GM04503 (cell line): Measurements from ENCODE around the gene ZIC2.

ENCODE experiments used
- DNase-seq: peaks from one replicate; pipeline ENCODE4 v3.0.0-alpha.2; 2012; ENCODE audit warnings: low read depth

Gene ZIC2

DNA sequence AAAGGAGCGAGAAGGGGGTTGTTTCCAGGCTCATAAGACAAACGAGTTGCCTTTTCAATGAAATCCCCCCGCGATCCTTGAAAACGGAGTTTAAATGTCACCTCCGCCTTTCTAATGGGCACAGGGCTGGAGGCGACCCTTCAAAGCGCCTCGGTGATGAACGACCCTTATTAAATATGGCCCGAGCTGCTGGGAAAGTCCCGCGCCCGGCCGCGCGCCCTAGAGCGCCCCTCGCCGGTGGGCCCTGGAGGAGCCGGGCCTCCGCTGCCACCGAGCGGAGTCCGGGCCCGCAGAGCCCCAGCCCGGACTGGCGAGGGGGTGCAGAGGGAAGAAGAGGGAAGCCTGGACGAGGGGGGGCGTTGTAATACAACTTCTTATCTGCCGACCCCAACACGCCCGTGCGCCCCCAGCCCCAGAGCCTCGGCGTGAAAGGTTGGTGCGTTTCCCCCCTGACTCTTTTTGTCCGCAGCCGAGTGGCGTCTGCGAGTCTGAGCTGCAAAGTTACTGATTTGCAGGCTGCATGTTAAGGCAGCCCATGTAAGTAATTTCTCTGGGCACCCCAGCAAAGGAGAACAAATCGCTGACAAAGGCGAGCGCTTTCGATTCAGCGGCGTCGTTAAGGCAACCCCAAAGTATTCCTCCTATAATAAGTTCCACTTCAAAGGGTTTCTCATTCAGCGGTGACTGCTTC lies 21.9 kb upstream of the ZIC2 start:
- DNase-seq, result no peak

DNA sequence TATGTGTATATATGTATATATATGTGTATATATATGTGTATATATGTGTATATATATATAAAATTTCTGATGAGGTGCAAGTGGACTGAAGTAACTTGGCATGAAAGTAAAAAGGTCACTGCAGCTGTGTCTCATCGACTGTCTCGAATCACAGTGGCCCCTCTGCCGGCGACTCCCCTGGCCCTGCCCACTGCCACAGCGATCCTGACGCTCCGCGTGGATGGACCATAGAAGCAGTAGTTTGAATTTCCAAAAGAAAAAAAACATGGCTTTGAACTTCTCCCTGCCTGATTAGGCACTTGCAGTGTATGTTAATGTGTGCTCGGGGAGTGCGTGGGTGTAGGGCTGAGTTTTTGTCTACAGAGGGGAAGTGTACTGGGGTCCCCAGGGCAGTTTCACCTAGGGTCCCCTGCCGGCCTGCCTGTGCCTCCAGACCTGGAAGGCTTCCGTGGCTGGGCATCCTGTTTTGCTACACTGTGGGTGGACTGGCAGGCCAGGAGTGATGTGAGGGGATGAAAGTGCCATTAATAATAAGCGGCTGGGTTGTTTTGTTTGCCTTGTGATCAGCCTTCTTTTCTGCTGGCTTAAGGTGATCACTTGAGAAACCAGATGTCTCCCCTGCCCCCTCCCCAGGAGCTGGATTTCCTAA lies 20.8 kb upstream of the ZIC2 start:
- no peak for DNase-seq

DNA sequence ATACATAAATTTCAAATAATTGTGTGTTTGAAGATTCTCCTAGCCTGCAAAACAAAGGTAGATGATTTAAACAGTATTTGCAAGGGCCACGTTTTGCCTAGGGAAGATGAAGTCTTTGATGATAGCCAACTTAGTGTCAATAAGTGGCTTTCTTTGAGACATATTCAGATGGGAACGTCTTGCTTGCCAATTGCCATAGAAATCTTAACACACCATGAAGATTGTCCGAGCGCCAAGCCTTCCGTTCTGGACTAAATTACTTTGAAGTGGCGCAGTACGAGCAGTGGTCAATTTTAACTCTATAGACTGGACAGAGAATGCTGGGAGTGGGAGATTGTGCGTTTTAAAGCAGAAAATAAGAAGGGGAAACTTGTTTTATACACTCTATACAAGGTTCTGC lies 19.9 kb upstream of the ZIC2 start:
- DNase-seq, result no peak

DNA sequence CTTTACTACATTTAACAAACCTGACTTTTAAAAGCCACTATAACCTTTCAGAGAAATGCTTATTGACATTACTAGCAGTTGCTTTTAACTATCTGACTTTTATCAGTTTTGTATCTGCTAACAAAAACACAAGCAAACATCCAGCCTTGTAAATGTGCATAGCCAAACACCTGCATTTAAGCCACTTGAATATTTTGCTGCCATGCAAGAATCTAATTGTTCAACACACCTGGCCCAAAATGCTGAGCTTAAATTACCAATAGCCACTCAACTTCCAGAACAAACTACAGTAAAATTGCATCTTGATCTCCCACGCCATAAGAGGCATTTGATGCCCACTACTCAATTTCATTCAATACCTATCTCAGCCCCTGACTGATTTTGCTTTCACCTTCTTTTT lies 19.3 kb upstream of the ZIC2 start:
- no peak for DNase-seq

DNA sequence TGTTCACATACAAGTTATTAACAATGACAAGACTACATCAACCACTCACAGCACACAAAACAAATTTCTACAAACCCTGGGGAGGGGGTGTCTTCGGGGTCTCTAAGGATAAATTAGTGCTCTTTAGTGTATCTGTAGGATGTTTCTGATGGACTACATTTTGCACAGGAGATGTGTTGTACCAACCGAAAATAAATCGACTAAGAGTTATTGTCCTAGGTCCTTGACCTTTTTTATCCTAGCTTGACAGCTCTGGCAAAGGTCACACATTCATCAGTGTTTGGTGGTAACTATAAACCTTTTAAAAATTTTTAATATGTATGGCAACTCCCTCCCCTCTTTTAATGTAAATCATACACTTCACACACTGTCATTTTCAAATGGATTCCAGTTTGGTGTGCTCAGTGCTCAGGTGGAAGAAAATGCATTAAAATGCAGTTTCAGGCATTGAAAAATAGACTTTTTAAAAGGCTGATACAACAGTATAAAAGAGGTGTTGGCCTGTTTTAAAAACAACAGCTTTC lies 17.7 kb upstream of the ZIC2 start:
- DNase-seq, result no peak

DNA sequence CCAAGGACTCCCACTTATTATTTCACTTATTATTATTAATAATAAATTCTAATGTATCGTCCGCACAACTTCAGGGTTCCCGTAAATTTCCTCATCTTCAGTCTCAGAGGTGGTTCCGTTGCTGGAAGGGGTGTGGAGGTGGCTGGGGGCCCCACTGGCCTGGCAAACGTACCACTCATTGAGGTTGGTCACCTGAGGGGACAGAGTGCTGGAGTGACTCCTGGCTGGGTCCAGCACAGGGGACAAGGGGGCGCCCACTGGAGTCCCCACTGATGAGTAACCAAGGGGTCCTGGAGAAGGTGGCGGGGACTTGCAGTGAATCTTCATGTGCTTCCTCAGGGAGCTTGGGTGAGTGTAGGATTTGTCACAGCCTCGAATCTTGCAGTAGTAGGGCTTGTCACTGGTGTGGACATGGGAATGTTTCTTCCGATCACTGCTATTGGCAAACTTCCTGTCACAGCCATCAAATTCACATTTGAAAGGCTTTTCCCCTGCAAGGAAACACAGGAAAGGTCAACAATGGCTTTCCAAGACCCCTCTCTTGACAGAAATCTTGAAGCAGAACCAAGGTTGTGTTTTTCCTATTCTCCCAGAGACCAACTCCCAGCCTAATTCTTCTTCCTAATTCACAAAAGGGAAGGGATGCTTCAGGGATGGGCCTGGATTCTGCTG lies 16.1 kb upstream of the ZIC2 start:
- no peak for DNase-seq

DNA sequence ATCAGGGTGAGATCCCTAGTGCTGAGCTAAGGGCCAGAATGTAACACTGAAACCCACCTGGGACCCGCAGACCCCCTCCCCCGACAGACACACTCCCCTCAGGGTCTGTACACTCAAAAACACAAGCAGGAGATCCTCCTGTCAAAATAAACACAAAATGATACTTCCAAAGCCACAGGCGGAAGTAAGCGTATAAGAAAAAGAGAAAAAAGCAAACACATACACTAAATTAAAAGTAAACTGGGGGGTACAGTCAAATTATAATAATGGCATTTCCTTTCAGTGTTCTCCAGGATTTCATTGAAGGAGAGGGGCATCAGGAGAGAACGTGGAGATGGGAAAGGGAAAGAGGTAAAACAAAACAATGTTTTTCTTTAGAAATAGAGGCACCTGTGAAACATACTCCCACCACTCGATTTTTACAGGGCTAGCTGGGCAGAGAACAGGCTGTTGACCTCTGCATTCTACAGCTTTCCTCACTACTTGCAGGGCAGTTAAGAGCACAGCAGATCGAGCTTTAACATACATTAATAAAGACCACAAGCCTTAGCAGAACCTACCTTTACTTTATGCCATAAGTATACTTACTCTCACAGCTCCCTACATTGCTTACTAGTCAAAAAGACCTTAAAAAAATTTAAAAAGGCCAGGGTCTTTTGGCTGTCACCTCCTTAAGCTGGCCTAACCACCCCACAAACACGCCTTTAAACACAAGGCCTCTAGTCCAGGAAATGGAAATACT lies 15.3 kb upstream of the ZIC2 start:
- no peak for DNase-seq

DNA sequence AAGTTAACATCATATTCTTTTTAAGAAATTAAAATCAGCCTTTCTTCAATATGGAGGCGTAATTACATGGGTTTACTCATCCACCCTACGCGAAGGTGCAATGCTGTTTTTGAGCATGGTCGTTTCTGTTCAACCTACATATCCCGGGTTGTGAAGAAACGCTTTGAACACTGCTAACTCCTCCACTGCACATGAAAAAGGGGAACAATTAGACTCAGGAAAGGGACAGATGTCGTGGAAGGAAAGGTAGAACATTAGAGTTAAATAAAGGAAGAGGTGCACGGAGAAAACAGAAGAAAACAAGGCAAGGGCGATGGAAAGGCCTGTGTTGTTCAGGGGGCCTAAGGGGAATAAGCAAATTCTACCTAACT lies 14.1 kb upstream of the ZIC2 start:
- DNase-seq, result no peak

DNA sequence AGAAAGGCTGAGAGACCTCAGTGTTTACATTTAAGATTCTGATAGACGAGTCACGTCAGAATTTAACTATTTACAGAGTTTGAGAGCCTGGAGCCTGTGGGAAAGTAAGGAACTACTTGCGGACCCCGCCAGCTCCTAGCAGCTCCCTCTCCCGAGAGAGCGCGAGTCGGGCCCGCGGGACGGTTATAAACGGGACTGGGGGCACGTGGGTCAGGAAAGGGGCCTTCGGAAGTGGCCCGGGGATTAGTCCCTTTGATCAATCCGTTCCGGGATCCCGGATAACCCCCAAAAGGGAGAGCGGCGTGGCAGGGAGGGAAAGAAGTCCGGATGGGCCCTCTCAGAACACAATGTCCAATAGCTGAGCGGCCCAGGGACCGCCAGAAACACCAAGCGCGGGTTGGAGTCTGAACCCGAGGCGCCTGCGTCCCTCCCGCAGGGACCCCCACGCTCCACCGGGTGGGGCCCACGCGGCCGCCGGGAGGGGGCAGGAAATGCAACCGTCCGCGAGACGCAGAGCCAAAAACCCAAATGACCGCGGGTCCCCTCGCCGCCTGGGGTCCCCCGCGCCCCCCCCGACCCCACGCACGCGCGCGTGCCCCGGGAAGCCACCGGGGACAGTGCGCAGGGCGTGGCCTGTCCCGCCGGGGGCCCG lies 13.6 kb upstream of the ZIC2 start:
- no peak for DNase-seq

DNA sequence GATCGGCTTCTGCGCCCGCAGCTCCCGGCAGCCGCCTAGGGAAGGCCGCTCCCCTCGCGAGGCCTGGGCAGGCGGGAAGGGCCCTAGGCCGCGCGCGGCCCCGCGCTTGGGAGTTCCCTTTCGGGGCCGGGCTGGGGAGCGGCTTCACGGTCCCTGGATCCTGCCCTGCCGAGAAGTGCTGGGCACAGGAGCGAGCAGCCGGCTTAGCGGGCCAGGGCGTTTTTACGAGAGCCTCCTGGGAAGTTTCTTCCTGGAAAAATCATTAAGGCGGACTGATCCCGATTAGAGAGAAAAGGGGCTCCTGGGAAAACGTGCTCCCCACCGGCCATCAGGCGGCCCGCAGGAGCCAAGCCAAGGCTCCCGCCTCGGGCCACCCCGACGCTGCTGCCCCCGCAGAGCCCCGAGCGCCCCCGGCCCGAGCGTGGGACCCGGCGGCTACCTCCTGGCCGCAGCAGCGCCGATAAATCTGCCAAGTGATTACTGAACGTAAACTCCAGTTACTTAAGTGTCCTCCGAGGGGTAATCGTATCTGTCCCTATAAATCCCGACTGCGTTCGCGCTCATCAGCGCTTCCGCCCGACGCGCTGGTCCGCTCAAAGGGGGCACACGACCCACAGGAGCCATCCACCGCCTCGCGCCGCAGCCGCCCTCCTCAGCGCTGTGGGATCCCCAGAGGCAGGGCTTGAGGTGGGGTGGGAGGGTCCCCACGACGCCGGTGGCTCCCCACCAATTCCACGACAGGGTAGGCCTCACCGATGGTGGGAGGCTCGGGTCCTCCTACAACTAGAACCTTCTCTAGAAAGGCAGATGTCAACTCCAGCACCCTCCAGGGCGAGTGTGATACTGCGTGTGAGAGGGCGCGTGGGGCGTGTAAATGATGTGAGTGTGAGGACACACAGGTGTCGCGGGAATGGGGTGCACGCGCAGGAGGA lies 12.8 kb upstream of the ZIC2 start:
- DNase-seq, result no peak

DNA sequence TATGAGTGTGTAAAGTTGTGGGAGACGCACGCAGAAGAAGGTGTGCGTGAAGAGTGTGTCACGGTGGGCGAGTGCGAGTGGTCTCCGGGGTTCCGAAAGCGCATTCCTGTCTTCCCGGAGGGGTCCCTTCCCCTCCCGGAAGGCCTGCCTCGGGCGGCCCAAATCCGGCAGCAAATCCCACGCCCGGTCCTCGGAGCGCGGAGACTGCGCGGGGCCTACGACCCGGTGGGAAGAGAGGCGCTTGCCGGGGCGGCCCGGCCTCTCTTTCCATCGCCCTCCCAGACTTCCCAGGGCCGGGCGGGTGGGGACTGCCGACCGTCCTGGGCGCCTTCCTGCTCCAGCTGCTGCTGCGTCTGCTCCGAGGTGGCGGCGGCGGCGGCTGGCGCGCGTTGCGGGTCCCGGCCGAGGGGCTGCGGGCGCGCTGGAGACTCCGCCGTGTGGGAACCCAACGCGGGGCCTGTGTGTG lies 12.1 kb upstream of the ZIC2 start:
- no peak for DNase-seq

DNA sequence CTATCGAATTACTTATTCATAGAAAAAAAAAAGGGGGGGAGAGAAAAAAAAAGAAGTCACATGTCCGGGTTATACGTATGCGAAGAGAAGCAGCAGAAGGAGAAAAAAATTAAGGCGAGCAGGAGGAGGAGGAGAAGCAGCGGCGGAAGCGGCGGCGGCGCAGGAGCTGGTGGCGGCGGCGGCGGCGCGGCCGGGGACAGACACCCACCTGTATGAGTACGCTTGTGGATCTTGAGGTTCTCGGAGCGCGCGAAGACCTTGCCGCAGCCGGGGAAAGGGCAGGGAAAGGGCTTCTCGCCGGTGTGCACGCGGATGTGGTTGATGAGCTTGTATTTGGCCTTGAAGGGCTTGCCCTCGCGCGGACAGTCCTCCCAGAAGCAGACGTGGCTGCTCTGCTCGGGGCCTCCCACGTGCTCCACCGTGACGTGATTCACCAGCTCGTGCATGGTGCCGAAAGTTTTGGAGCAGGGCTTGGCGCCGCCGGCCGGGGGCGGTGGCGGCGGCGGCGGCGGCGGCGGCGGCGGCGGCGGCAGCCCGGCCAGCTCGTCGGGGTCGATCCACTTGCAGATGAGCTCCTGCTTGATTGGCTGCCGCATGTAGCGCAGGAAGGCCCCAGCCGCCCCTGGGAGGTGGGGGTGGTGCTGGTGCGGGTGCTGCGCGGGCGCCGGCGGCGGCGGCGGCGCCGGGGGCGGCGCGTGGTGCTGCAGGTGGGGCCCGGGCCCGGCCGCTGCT lies 11.5 kb upstream of the ZIC2 start:
- no peak for DNase-seq

DNA sequence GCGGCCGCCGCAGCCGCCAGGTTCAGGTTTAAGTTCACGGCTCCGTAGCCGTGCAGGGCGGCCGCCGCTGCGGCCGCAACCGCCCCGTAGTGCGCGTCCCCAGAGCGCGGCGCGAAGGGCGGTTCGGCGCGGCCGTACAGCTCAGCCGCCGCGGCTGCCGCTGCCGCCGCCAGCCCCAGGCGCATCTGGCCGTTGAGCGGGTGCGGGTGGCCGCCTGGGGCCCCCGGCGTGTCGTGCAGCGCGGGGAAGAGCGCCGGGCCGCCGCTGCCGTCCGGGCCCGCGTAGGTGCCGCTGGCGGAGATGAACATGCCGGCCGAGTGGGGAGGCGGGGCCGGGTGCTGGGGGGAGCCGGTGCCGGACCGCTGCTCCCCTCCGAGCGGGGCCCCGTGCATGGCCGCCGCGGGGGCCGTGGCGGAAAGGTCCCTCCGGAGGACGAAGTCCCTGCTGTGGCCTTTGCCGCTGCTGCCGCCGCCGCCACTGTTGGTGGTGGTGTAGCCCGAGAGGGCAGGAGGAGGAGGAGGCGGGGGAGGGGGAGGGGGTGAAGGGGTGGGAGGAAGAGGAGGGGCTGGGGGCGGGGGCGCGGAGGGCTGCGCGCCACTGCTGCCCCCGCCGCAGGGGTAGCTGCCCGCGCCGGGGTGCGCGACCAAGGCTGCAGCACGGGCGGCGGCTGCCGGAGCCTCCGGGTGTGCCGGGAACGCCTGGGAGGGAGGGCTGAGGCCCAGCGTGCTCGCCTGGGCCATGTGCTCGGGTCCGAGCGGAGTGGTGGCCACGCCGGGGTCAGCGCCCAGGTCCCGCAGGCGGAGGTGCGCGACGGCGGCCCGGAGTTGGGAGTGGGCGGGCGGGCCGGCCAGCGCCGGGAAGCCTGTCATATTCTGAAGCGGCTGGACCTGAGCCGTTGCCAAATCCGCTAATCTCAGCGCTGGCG lies 10.7 kb upstream of the ZIC2 start:
- no peak for DNase-seq

DNA sequence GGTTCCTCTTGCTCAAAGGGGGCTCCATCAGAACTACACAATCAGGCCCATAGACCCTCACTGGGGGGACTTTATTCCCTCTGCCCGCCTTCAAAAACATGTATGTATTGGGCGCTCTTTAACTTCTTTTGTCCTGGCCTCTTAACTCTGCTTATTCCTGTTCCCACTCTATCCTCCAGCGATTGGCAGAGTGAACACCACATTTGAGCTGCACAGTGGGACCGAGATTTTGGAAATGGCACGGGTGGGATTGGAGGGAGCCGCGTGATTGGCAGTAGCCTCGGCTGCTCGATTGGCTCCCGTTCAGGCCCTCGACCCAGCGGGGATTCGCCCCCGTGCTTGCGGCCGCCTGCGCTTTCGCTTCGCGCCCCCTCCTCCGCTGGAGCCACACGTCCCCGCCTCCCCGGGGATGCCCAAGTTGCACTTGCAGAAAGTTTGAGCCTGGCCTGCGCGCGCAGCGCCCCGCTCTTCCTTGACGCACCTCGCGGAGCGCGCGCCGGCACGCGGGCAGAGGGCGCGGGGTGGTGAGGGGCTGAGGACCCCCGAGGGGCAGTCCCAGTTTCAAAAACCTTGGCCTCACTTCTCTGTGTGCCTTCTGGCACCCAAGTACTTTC lies 9.9 kb upstream of the ZIC2 start, which contains the start of gene ZIC5:
Gene ZIC5 (minus strand): TSS at position 192 of the 614 bp plus-strand sequence. CDS start 164 bp downstream, at position 28.
- no peak for DNase-seq

DNA sequence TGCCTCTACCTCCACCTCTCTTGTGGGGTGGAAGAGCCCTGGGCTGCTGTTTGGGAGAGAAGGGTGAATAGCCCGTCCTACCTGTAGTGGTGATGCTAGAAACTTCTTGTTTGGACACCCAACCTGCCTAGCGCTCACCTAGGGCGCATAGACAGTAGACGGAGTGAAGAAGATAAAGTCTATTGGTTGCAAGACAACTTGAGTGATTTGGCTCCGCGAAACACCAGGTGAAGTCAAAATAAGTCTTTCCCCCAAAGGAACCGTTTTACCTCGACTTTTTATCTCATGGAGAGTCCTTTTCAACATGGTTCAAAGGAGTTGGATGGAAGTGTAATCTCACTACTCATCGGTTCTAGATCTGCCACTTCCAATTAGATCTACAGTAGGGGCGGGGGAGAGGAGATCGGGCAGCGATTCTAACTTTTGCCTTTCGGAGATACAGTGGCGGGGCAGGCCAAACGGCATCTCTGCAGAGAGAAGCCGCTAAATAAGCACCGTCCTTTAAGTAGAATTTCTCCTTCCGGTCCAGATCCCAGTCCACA lies 9.3 kb upstream of the ZIC2 start:
- no peak for DNase-seq

DNA sequence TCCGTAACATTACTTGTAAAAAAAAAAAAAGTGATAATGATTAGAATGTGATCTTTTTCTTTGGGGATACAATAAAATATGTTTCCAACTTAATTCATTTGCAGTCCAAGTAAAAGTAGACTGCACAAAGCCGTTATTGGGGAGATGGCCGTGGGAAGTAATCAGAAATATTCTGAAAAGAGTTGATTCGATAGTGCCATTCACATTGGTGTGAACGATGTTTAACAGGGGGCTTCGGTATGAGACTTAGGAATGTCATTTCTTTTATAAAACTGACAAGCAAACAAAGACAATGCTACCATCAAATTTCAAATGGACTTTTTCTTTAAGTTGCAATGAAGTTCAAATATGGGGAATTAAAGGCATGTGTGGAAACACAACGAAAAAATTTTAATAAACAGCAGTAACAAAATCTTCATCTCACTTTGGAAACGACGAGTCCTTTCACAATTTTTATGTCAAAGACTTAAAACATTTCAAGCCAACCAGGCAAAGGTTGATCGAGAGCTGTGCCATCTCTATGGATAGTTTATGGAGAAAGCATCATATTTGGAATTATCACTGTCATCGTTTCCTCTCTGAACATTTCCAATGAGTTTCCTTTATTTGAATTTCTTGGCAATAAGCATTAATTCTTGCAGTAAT lies 8.3 kb upstream of the ZIC2 start:
- no peak for DNase-seq

DNA sequence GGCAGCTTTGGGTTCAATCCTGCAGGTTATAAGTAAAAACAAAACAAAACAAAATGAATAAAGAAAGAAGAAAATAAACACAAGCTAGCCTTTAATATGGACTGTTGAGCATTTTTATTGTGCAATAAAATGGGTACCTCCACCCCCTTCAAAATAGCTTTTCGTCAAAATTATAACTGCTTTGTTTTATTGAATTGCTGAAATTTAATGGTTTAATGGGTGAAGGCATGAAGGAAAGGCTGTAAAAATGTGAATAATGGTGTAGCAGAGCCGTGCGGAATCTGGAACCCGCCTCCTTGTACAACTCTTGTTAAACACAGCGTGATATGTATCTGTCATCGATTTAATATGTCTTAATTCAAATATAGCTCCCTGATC lies 7.8 kb upstream of the ZIC2 start:
- DNase-seq, result no peak
